ENCODE results near the gene CLEC2A.

The CLEC2A gene

GRCh38 chr12:9944391-9944790 is 12.2 kb upstream of the CLEC2A start:
- no peak for TF ChIP-seq CTCF (IDR thresholded peaks at IDR 0.05; ENCODE audit: low read length)
- no peak for TF ChIP-seq EZH2 (IDR thresholded peaks at IDR 0.05; ENCODE audit: borderline replicate concordance, low read length)
- no peaks in the 10 kb centered on the region for H3F3A ChIP-seq (ENCODE audit: insufficient read depth, low read length)
- no peaks in the 10 kb centered on the region for H3K9me3 ChIP-seq (ENCODE audit: low read length)
- no peak overlapping the region for H3K9ac ChIP-seq (ENCODE audit: low read length)
- H3K4me3 ChIP-seq (ENCODE audit: low read depth, low read length, poor library complexity, severe bottlenecking) = no peak overlapping the region
- no peaks in the 10 kb centered on the region for H3K9me2 ChIP-seq (ENCODE audit: low read depth, low read length)
- no peaks in the 10 kb centered on the region for H4K20me1 ChIP-seq (ENCODE audit: insufficient read depth, low read length)
- H3K79me2 ChIP-seq (ENCODE audit: insufficient read depth, low read length) = no peaks in the 10 kb centered on the region
- H2AFZ ChIP-seq (ENCODE audit: low read length) = no peak overlapping the region
- H3K27me3 ChIP-seq (ENCODE audit: insufficient read depth, low read length) = no peaks in the 10 kb centered on the region
- H3K4me2 ChIP-seq (ENCODE audit: low read length) = no peak overlapping the region
- no peak overlapping the region for H3K27ac ChIP-seq (ENCODE audit: low read depth, low read length, poor library complexity, severe bottlenecking)
- no peaks in the 10 kb centered on the region for H3K36me3 ChIP-seq (ENCODE audit: insufficient read depth, low read length)
- H3K4me1 ChIP-seq (ENCODE audit: insufficient read depth, low read length, severe bottlenecking) = no peaks in the 10 kb centered on the region

DNA sequence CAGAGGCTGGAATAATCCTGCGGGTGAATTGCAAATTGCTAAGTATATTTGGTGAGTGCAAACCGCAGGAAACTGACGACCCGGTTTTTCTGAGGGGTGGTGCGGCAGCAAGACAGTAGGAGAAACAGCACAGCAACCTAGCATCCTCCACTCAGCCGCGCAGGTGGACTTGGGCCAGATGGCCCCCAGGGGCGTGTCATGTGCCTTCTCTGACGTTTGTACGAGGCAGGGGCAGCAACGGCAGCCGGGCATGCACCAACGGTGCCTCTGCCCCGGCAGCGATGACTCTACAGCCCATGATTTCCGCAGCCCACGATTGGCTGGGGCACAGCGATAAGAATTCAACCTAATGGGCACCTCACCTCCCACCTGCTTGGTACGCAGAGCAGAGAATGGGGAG is 11.1 kb upstream of the CLEC2A start:
- Histone ChIP-seq H3K4me2 (ENCODE audit: low read length) (no peak overlapping the region), H3K9me3 (ENCODE audit: low read length) (no peaks in the 10 kb centered on the region), H3K27me3 (ENCODE audit: insufficient read depth, low read length) (no peaks in the 10 kb centered on the region)

GRCh38 chr12:9941838-9942237 is 9.7 kb upstream of the CLEC2A start:
- no peak overlapping the region for H3K4me3 ChIP-seq (ENCODE audit: low read depth, low read length, poor library complexity, severe bottlenecking)
- H3F3A ChIP-seq (ENCODE audit: insufficient read depth, low read length) = no peaks in the 10 kb centered on the region
- no peak overlapping the region for H3K27ac ChIP-seq (ENCODE audit: low read depth, low read length, poor library complexity, severe bottlenecking)
- no peaks in the 10 kb centered on the region for H3K9me2 ChIP-seq (ENCODE audit: low read depth, low read length)
- no peaks in the 10 kb centered on the region for H3K36me3 ChIP-seq (ENCODE audit: insufficient read depth, low read length)
- no peak overlapping the region for H3K9ac ChIP-seq (ENCODE audit: low read length)
- no peaks in the 10 kb centered on the region for H3K27me3 ChIP-seq (ENCODE audit: insufficient read depth, low read length)
- H3K4me2 ChIP-seq (ENCODE audit: low read length) = no peak overlapping the region
- no peaks in the 10 kb centered on the region for H3K79me2 ChIP-seq (ENCODE audit: insufficient read depth, low read length)
- no peak for TF ChIP-seq CTCF (IDR thresholded peaks at IDR 0.05; ENCODE audit: low read length)
- TF ChIP-seq EZH2 (IDR thresholded peaks at IDR 0.05; ENCODE audit: borderline replicate concordance, low read length) = no peak
- no peak overlapping the region for H2AFZ ChIP-seq (ENCODE audit: low read length)
- no peaks in the 10 kb centered on the region for H3K9me3 ChIP-seq (ENCODE audit: low read length)
- H4K20me1 ChIP-seq (ENCODE audit: insufficient read depth, low read length) = no peaks in the 10 kb centered on the region
- no peaks in the 10 kb centered on the region for H3K4me1 ChIP-seq (ENCODE audit: insufficient read depth, low read length, severe bottlenecking)

More for the DNA sequence above, 11.1 kb upstream of the CLEC2A start:
- no peaks in the 10 kb centered on the region for H3F3A ChIP-seq (ENCODE audit: insufficient read depth, low read length)
- no peak overlapping the region for H3K27ac ChIP-seq (ENCODE audit: low read depth, low read length, poor library complexity, severe bottlenecking)
- H3K4me1 ChIP-seq (ENCODE audit: insufficient read depth, low read length, severe bottlenecking) = no peaks in the 10 kb centered on the region
- no peaks in the 10 kb centered on the region for H3K36me3 ChIP-seq (ENCODE audit: insufficient read depth, low read length)
- H3K9ac ChIP-seq (ENCODE audit: low read length) = no peak overlapping the region
- H4K20me1 ChIP-seq (ENCODE audit: insufficient read depth, low read length) = no peaks in the 10 kb centered on the region
- TF ChIP-seq EZH2 (IDR thresholded peaks at IDR 0.05; ENCODE audit: borderline replicate concordance, low read length) (no peak), CTCF (IDR thresholded peaks at IDR 0.05; ENCODE audit: low read length) (no peak)
- no peaks in the 10 kb centered on the region for H3K79me2 ChIP-seq (ENCODE audit: insufficient read depth, low read length)
- no peak overlapping the region for H2AFZ ChIP-seq (ENCODE audit: low read length)
- no peaks in the 10 kb centered on the region for H3K9me2 ChIP-seq (ENCODE audit: low read depth, low read length)
- no peak overlapping the region for H3K4me3 ChIP-seq (ENCODE audit: low read depth, low read length, poor library complexity, severe bottlenecking)
